ENCODE data around the gene FANCC. TPM values are rescaled to one million over a fixed set of nuclear protein-coding genes. Genes with fewer than 3 reads are reported as not detected.

FANCC gene
- total RNA-seq, 1 donor from 2014 or later: 6.2 TPM

DNA sequence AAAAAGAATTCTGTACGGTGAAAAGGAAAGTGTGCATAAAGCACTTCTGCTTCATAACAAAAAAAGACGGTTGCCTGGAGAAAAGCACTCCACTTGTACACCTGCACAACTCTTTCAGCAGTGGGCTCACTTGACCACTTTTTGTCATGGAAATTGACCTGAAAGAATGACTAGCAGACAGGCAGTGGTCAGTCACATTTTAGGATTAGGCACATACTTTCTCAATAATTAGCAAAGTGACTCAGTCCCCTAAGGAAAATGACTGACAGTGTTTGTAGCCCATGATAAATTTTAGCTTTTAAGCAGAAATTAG, 169.3 kb downstream of the FANCC start:
- DNase-seq (ENCODE audit: low read depth in 2 of 2): no peak

GRCh38 chr9:95147452-95148207, 169.9 kb downstream of the FANCC start:
- DNase-seq (ENCODE audit: low read depth in 2 of 2): no peak

GRCh38 chr9:95143591-95144561, 173.6 kb downstream of the FANCC start:
- DNase-seq (ENCODE audit: low read depth in 2 of 2): no peak

- DNase-seq (ENCODE audit: low read depth in 2 of 2): no peak
These were observed 174.8 kb downstream of the FANCC start for GRCh38 chr9:95142728-95143127.

GRCh38 chr9:95142315-95142714, 175.2 kb downstream of the FANCC start:
- no peak for DNase-seq (ENCODE audit: low read depth in 2 of 2)

DNA sequence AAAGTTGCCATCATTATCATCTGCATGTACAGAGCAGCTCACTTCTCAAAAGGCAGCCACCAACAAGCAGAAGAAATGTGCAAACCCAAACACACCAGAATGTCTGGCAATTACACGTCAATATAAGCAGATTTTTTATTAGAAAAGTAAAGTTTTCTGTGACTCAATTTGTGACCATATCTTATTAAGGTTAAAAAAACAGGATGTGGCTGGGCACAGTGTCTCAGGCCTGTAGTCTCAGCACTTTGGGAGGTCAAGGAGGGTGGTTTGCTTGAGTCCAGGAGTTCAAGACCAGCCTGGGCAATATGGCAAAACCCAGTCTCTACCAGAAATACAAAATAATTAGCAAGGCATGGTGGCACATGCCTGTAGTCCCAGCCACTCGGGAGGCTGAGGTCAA, 176.7 kb downstream of the FANCC start:
- no peak for DNase-seq (ENCODE audit: low read depth in 2 of 2)

DNA sequence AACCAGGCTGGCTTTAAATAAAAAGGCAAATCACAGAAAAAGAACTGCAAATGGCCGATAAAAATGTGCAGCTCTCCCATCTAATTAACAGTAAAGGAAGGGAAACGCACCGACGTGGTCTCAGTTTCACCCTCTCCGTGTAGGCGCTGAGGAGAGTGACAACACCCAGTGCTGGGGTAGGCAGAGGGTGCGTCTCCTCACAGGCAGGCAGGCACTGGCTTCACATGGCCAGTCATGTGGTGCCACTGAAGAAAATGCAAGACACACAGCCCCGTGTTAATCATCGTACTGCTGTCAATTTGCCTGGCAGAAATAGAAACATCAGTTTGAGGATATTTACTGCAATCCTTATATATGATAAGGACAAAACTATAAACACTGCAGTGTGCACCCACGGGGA, 178.4 kb downstream of the FANCC start:
- no peak for DNase-seq (ENCODE audit: low read depth in 2 of 2)

GRCh38 chr9:95138474-95138873, 179.0 kb downstream of the FANCC start:
- peak; percentile 25 to 55 for DNase-seq (ENCODE audit: low read depth in 2 of 2)

DNA sequence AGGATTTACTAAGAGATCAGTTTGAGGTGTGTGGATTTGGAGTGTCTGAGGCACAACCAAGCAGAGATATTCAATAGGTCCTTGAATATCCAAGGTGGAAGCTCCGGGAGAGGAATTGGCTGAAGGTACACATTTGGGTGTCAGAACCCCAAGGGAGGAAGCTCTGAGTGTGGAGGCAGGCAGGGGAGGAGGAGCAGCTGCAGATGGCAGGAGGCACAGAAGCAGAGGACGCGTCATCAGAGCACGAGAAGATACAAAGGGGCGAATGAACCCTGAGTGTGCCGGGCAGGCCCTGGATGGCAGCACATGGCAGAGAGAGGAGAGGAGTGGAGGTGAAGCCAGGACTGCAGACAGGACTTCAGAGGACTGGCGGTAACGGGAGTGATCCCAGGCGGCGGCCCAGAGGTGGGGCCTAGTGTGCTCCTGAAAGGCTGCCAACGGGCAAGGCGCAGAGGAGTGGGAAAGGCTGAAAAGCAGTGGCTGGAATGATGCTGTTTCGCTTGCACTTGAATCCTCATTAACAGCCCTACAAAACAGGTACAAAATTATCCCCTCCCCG, 179.8 kb downstream of the FANCC start:
- no peak for DNase-seq (ENCODE audit: low read depth in 2 of 2)

GRCh38 chr9:95135756-95136155, 181.8 kb downstream of the FANCC start:
- no peak for DNase-seq (ENCODE audit: low read depth in 2 of 2)

DNA sequence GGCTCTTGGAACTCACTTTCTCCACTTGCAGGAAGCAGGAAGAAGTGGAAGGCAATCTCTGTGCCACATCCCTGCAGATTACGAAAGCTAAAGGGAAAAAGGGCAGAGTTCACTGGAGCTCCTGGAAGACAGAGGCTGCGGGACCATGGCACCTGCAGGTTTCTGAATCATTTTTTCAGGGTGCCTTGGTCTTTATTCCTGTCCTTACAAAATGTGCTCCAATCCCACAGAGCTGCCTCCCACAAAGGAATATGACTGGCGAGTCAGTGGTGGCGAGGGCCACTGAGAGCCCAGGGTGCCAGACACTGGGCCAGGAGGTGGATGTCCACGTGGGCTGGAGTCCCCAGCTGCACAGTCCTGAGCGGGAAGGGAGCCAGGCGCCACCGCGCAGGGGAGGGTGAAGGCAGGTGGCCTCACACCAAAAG, 183.0 kb downstream of the FANCC start:
- DNase-seq (ENCODE audit: low read depth in 2 of 2): no peak

DNA sequence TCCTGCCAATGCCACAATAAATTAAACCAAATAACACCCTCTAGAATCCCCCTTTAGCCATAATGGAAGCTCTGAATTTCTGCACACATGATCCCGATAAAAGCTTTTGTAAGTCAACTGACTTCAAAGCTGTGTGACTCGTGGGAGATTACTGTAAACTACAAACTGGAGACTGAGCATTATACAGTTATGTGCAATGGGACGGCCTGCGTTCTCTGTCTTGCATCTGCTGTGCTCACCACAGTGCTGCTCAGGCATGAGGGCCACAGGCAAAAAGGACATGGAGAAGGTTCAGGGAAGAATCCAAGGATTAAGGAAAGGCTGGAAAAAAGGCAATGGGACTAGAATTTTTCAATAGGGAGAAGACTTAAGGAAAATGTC, 184.2 kb downstream of the FANCC start:
- no peak for DNase-seq (ENCODE audit: low read depth in 2 of 2)

GRCh38 chr9:95132366-95133324, 184.9 kb downstream of the FANCC start:
- no peak for DNase-seq (ENCODE audit: low read depth in 2 of 2)

DNA sequence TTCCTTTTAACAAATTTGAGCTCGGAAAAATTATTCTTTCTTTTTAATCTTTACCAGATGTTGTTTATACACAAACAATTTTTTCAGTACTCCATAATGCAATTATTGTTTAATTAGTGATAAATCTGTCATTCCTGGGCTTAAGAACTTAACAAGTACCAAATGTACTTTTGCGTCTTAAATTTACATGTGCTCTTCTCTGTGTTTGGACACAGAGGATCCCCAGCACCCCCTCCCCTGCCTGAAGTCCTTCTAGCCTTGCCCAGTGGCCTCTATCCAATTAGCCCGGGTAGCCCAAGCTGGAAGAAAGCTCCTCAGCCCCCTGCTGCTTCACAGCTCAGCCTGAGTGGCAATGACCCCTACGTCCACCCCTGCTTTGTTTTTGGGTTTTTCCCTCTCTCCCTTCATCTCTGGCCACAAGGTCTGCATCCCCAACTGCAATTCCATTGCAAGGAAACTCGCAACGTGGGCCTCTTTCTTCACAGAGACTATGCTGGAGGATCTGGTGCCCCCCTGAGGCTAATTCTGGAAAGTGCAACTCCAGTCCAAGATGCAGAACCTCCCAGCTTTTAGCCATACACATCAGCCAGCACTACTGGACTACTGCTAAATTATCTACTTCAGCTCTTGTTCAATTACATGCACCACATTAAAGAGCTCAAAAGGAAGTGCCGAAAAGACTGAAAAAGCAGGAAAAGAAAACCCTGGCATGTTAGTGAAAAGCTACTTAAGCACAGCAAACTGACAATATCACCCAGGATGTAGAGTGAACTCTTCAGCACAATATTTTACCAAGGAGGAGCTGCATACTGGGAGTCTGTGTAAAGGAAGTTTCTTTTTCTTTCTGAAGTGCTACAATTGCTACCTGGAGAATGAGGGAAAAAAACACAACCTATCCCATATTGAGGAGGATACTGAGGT, 186.2 kb downstream of the FANCC start:
- peak; percentile 63 to 64 for DNase-seq (ENCODE audit: low read depth in 2 of 2)

DNA sequence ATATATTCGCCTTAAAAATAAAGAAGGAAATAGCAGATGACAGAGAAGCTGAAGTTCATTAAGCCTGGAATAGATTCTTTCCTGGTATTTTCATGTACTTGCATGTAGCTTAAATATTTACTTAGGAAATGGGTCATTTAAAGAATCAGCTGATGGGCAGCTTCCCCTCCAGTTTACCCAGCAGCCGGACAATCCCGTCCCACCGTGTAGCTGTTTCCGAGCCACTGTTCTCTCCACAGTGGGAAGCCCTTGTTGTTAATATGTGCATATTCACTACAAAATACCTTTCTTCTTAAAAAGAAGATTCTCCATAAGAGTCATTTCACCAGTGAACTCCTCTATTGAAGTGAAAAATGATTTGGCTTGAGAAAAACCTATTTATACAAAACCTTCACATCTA, 187.0 kb downstream of the FANCC start:
- peak in 1 of 2 donors; percentile 15 for DNase-seq (ENCODE audit: low read depth in 2 of 2)

GRCh38 chr9:95129476-95130291, 187.8 kb downstream of the FANCC start:
- no peak for DNase-seq (ENCODE audit: low read depth in 2 of 2)

DNA sequence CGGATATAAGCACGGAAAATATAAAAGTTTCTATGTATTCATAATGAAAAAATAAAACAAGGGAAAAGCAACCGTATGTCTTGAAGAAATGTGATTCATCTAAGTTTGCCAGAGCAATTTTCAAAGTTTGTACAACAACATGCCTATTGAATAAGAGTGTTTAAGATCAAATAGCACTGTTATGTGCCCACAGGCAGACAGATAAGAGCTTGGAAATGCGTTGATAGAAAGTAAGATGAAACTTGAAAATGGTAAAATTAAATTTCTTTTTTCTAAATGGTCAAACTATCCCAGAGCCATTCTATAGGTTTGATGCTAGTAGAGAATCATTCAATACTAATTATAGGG, 189.4 kb downstream of the FANCC start:
- DNase-seq (ENCODE audit: low read depth in 2 of 2): no peak

DNA sequence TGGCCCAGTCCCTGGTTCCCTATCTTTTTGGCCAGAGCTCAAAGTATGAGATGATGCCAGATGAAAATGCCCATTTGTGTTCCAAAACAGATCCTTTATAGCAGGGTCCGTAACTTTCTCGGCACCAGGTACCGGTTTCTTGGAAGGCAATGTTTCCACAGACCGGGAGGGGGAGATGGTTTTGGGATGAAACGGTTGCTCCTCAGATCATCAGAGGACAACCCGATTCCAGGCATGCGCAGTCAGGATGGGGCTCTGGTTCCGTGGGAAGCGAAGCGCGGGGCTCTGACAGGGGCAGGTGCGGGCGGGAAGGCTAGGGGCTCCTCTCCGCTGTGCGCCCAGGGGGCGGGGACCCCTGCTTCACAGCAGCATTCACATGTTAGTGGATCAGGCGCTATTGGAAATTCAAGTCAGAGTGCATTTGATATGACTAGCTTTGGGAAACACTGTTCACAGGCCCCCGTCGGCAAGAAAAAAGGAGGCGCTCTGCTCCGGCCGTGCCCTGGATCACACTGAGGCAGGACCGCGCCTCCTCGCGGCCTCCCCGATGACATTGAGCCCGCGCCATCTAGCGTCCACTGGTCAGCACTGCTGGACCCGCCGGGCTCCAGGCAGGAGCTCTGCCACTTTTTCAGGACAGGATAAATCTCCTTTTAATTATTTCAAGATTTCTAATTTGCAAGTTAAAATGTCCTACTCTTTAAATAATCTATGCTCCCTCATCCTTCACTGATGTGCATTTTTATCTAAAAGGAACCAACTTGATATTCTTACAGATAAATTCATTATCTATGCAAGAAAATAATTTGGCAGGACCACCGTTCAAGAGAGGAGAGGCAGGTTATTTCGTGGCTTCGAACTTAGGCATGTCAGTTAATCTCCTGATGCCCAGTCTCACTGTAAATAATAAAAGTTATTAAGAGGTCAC, 190.0 kb downstream of the FANCC start:
- peak; percentile 81 to 86 for DNase-seq (ENCODE audit: low read depth in 2 of 2)
